HepG2 (cell line): ENCODE results near the gene MASTL. TPM values are rescaled to one million over a fixed set of nuclear protein-coding genes. Genes with fewer than 3 reads are reported as not detected.

ENCODE experiments used
- ATAD3A ChIP-seq: sonication (generic); formaldehyde crosslinking; IDR thresholded peaks from 2 replicates; pipeline ENCODE4 v1.4.0; 2020; ENCODE audit warnings: missing genetic modification reagents
- E2F2 ChIP-seq: sonication (generic); formaldehyde crosslinking; IDR thresholded peaks from 2 replicates; pipeline ENCODE4 v1.4.0; 2020; ENCODE audit warnings: missing genetic modification reagents, borderline replicate concordance
- GTF2F1 ChIP-seq: fragments of 150-350 bp; IDR thresholded peaks from 2 replicates; pipeline ENCODE4 v1.6.1; 2014; ENCODE audit warnings: low read length
- IRF1 ChIP-seq: sonication (generic); formaldehyde crosslinking; IDR thresholded peaks from 2 replicates; pipeline ENCODE4 v1.4.0; 2020; ENCODE audit warnings: low read depth, mild to moderate bottlenecking, missing genetic modification reagents
- KLF16 ChIP-seq, 2 experiments: sonication (generic) in 1 of 2; formaldehyde crosslinking in 1 of 2; IDR thresholded peaks; 2 replicates each; pipeline versions ENCODE4 v1.6.1 to v1.8.0; 2016 to 2023; ENCODE audit warnings: missing genetic modification reagents in 2 of 2, missing compliant biosample characterization in 1 of 2
- NFE2L1 ChIP-seq: sonication (generic); formaldehyde crosslinking; IDR thresholded peaks from 2 replicates; pipeline ENCODE4 v1.4.0; 2020; ENCODE audit warnings: missing genetic modification reagents, mild to moderate bottlenecking, borderline replicate concordance
- NR2F6 ChIP-seq, 2 experiments: IDR thresholded peaks; 2 replicates each; pipeline ENCODE4 v1.6.1; 2016; ENCODE audit warnings: antibody characterized with exemption in 1 of 2, mild to moderate bottlenecking in 1 of 2
- PAWR ChIP-seq: sonication (generic); formaldehyde crosslinking; IDR thresholded peaks from 2 replicates; pipeline ENCODE4 v1.4.0; 2020; ENCODE audit warnings: missing genetic modification reagents, mild to moderate bottlenecking, borderline replicate concordance
- TFAP4 ChIP-seq: sonication (generic); IDR thresholded peaks from 2 replicates; pipeline ENCODE4 v1.6.1; 2016; ENCODE audit warnings: low read depth, borderline replicate concordance
- TOE1 ChIP-seq: sonication (generic); formaldehyde crosslinking; IDR thresholded peaks from 2 replicates; pipeline ENCODE4 v1.4.0; 2020; ENCODE audit warnings: mild to moderate bottlenecking, missing genetic modification reagents
- ZFP1 ChIP-seq: IDR thresholded peaks from 2 replicates; pipeline ENCODE4 v1.6.1; 2016
- ZFP62 ChIP-seq: sonication (generic); formaldehyde crosslinking; IDR thresholded peaks from 2 replicates; pipeline ENCODE4 v1.4.0; 2020; ENCODE audit warnings: missing genetic modification reagents
- ZFX ChIP-seq: sonication (generic); formaldehyde crosslinking; IDR thresholded peaks from 2 replicates; pipeline ENCODE4 v1.4.0; 2020; ENCODE audit warnings: mild to moderate bottlenecking, low read depth, missing genetic modification reagents, moderate library complexity
- ZNF10 ChIP-seq: sonication (generic); formaldehyde crosslinking; IDR thresholded peaks from 2 replicates; pipeline ENCODE4 v1.4.0; 2020; ENCODE audit warnings: mild to moderate bottlenecking, low read depth, missing genetic modification reagents, borderline replicate concordance
- ZNF235 ChIP-seq: sonication (generic); formaldehyde crosslinking; IDR thresholded peaks from 2 replicates; pipeline ENCODE4 v1.8.1; 2023; ENCODE audit warnings: mild to moderate bottlenecking, missing genetic modification reagents, borderline replicate concordance
- ZNF263 ChIP-seq: sonication (generic); formaldehyde crosslinking; IDR thresholded peaks from 2 replicates; pipeline ENCODE4 v1.4.0; 2020; ENCODE audit warnings: missing genetic modification reagents
- ZNF280D ChIP-seq: sonication (generic); formaldehyde crosslinking; IDR thresholded peaks from 2 replicates; pipeline ENCODE4 v1.5.1; 2020; ENCODE audit warnings: mild to moderate bottlenecking, missing genetic modification reagents
- ZNF382 ChIP-seq: sonication (generic); formaldehyde crosslinking; IDR thresholded peaks from 2 replicates; pipeline ENCODE4 v1.5.0; 2020; ENCODE audit warnings: missing genetic modification reagents, mild to moderate bottlenecking, borderline replicate concordance
- ZNF597 ChIP-seq: sonication (generic); formaldehyde crosslinking; IDR thresholded peaks from 2 replicates; pipeline ENCODE4 v1.5.0; 2020; ENCODE audit warnings: missing genetic modification reagents
- ZNF724P ChIP-seq: sonication (generic); formaldehyde crosslinking; IDR thresholded peaks from 2 replicates; pipeline ENCODE4 v1.8.0; 2022; ENCODE audit warnings: missing genetic modification reagents, borderline replicate concordance
- ZNF780A ChIP-seq: sonication (generic); formaldehyde crosslinking; IDR thresholded peaks from 2 replicates; pipeline ENCODE4 v1.8.0; 2022; ENCODE audit warnings: mild to moderate bottlenecking, missing genetic modification reagents, moderate library complexity
- polyA plus RNA-seq, 8 experiments: library from polyadenylated mRNA; depleted of rRNA in 3 of 8; stranded (reverse) in 7 of 8; unstranded in 1 of 8; fragments of >200 nt; fragmentation: Illumina TruSeq in 4 of 8; extraction: Trizol in 4 of 8; gene quantifications; 2 replicates each; pipeline versions ENCODE4 v1.2.1 to v1.2.3, GENCODE V29; 2011 to 2016; ENCODE audit warnings: low read depth in 4 of 8, missing spikeins in 1 of 8, mixed read lengths in 1 of 8; ENCODE audit not compliant: insufficient read depth in 1 of 8
- total RNA-seq, 5 experiments: library from RNA; depleted of rRNA; stranded (reverse); fragments of >200 nt; fragmentation: Illumina TruSeq; extraction: Trizol; gene quantifications; 2 replicates each; pipeline ENCODE4 v1.2.3, GENCODE V29; 2016; ENCODE audit warnings: low read depth in 1 of 5

The MASTL gene
- total and polyA plus RNA-seq, 2 of the 13 experiments (the other 11 are each of a cell fraction or from before 2014, with no cell fraction given), result 6.0 to 18.0 TPM

- TF ChIP-seq ZFP1 (CRISPR knock-in tag) (no peak), ZNF10 (no peak), GTF2F1 (no peak), ZFP62 (CRISPR knock-in tag) (no peak), ZFX (peak; percentile 67), ZNF724P (CRISPR knock-in tag) (no peak), KLF16 (CRISPR knock-in tag; IDR thresholded peaks at IDR 0.05) (peak in 1 of 2 experiments; percentile 68; a peak in 2 of 4 replicates), ZNF235 (CRISPR knock-in tag) (no peak), PAWR (no peak), E2F2 (CRISPR knock-in tag) (peak; percentile 85; the same call in 1 of the 2 replicates), NR2F6 (IDR thresholded peaks at IDR 0.05) (no peak), NR2F6 (CRISPR knock-in tag; IDR thresholded peaks at IDR 0.05) (no peak), ZNF597 (CRISPR knock-in tag) (no peak), ATAD3A (CRISPR knock-in tag) (no peak), TFAP4 (no peak), IRF1 (CRISPR knock-in tag) (0 out of 2 replicates have a peak, but pooled peaks have one; percentile 23), ZNF280D (CRISPR knock-in tag) (peak; percentile 20; the same call in 1 of the 2 replicates), TOE1 (CRISPR knock-in tag) (no peak), ZNF382 (CRISPR knock-in tag) (no peak), ZNF263 (CRISPR knock-in tag) (no peak), NFE2L1 (CRISPR knock-in tag) (no peak), ZNF780A (CRISPR knock-in tag) (no peak)
Observed at GRCh38 chr10:27155066-27155754, at the start of gene MASTL (continued).
